Testis (tissue), 3 donors: ENCODE measurements around the gene WDFY4. TPM values are rescaled to one million over a fixed set of nuclear protein-coding genes. Genes with fewer than 3 reads are reported as not detected.

Experiments
- DNase-seq: peaks from one replicate; pipeline ENCODE4 v3.0.0-alpha.2; 2019
- H3K27ac ChIP-seq, 2 donors: fragments of 200-600 bp; sonication (generic); one replicate each; pipeline ENCODE4 v1.5.1; 2019
- H3K27me3 ChIP-seq: fragments of 200-600 bp; sonication (generic); one replicate; pipeline ENCODE4 v1.5.1; 2019
- H3K36me3 ChIP-seq: fragments of 200-600 bp; sonication (generic); one replicate; pipeline ENCODE4 v1.5.1; 2017; ENCODE audit warnings: low read depth; ENCODE audit errors: missing control alignments
- H3K4me1 ChIP-seq: fragments of 200-600 bp; sonication (generic); one replicate; pipeline ENCODE4 v1.5.1; 2019
- H3K4me3 ChIP-seq, 2 donors: fragments of 200-600 bp; sonication (generic); one replicate each; pipeline ENCODE4 v1.5.1; 2017 to 2019
- H3K9me3 ChIP-seq: fragments of 200-600 bp; sonication (generic); one replicate; pipeline ENCODE4 v1.5.1; 2017
- POLR2A ChIP-seq: fragments of 450-650 bp; IDR thresholded peaks from one replicate; pipeline ENCODE4 v1.6.1; 2017; ENCODE audit warnings: antibody characterized with exemption, mild to moderate bottlenecking, moderate library complexity
- WGBS, 2 donors: methylation state at CpG; one replicate each; pipeline ENCODE4 v1.1.5; 2018; 5-methylcytosine and 5-hydroxymethylcytosine counted together
- intact Hi-C: fragments of 100-400 bp; cut with DNase I; formaldehyde crosslinking; loops from one replicate; pipeline ENCODE4 v1.15.1; 2023; ENCODE audit warnings: low total_unique reads
- polyA plus RNA-seq: library from polyadenylated mRNA; stranded (reverse); fragments of 350-450 nt; fragmentation: Illumina TruSeq; extraction: RNeasy Lipid Tissue Mini Kit (QIAGEN cat#74804); gene quantifications from one replicate; pipeline ENCODE4 v1.2.3, GENCODE V29; 2014; ENCODE audit warnings: low read depth, low replicate concordance; ENCODE audit not compliant: insufficient read depth
- total RNA-seq, 2 donors: library from RNA; depleted of rRNA; stranded (reverse); fragments of >200 nt; gene quantifications; one replicate each; pipeline ENCODE4 v1.2.3, GENCODE V29; 2016
- TF ChIP-seq, protein P1 (sequence below), 3 experiments: fragments of 450-650 bp in 2 of 3; fragments of 200-600 bp in 1 of 3; sonication (generic) in 1 of 3; IDR thresholded peaks; one replicate each; pipeline ENCODE4 v1.5.1; 2016 to 2019; ENCODE audit warnings: antibody characterized with exemption in 3 of 3, mild to moderate bottlenecking in 2 of 3, moderate library complexity in 1 of 3

Gene WDFY4
- total and polyA plus RNA-seq, 3 donors from 2014 or later, result 10.2 to 21.5 (median 18.4) TPM

DNA sequence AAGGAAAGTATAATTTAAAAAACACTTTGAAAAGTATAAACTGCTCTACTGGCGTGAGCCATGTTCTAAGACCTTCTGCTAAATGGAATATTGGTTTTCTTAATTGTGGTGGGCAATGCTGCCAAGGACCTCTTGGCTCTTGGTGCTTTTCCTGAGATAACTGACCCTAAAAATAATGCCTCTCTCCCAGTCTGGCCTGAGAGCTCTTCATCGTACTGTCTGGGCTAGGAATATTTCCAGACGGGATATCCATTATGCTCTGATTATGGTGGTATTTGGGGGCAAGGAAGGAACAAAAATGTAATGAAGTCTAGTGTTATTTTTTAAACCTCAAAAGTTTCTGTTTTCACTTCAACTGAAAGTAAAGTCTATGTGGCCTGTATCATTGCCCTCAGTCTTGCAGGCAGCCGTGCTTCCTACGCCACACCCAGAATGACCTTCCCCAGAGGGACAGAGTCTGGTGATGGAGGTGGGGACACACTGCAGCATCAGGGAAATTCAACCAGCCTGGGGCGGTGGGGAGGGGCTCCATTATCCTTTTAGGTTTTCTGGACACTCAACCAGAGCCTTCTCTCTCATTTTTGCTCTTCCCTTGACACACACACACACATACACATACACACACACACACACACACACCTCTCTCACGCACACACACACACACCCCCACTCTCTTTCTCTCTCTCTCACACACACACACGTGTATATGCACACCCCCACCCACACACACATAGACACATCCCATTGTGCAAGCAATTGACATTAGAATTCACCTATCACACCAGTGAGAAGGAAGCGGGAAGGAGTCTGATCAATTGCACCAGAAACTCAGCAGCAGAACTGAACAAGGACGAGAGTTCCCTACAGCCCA lies 155.4 kb downstream of the WDFY4 start:
- Histone ChIP-seq H3K36me3 (no peaks in the 10 kb centered on the region), H3K4me3 (no peak overlapping the region), H3K27ac (no peak overlapping the region), H3K27me3 (no peaks in the 10 kb centered on the region), H3K9me3 (no peaks in the 10 kb centered on the region), H3K4me1 (peaks cover 11% of the 10 kb centered on the region)
- WGBS, 2 donors, result 61 to 73% methylated on average over 10 of the region's 10 CpGs
- TF ChIP-seq, protein P1, sequence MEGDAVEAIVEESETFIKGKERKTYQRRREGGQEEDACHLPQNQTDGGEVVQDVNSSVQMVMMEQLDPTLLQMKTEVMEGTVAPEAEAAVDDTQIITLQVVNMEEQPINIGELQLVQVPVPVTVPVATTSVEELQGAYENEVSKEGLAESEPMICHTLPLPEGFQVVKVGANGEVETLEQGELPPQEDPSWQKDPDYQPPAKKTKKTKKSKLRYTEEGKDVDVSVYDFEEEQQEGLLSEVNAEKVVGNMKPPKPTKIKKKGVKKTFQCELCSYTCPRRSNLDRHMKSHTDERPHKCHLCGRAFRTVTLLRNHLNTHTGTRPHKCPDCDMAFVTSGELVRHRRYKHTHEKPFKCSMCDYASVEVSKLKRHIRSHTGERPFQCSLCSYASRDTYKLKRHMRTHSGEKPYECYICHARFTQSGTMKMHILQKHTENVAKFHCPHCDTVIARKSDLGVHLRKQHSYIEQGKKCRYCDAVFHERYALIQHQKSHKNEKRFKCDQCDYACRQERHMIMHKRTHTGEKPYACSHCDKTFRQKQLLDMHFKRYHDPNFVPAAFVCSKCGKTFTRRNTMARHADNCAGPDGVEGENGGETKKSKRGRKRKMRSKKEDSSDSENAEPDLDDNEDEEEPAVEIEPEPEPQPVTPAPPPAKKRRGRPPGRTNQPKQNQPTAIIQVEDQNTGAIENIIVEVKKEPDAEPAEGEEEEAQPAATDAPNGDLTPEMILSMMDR (IDR thresholded peaks at IDR 0.05), result no peak
- no peak for TF ChIP-seq POLR2A
- intact Hi-C loops, result no loop called here
- no peak for DNase-seq

DNA sequence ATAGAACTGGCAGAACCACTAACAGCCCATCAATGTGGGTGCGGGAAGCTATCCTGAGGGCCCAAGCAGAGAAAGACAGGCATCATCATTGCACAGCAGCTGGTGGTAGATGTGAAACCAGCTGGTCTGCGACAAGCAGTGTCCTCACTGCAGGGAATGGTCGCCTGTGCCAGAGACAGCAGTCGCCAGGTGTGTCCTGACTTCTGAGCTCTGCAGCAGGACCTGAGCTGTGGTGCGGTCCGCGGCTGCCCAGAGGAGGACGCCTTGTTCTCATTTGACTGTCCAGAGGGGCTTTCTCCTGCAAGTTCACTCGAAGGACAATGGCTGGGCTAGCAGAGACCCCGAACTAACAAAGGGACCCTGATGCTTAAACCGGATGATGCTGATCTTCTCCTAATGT lies 157.6 kb downstream of the WDFY4 start:
- Histone ChIP-seq H3K27ac (no peak overlapping the region), H3K9me3 (no peaks in the 10 kb centered on the region), H3K4me1 (peaks cover 11% of the 10 kb centered on the region), H3K27me3 (no peaks in the 10 kb centered on the region), H3K4me3 (no peak overlapping the region), H3K36me3 (no peaks in the 10 kb centered on the region)
- 87 to 97% methylated on average over 6 to 11 of the region's 11 CpGs for WGBS, 2 donors
- no peak for DNase-seq
- intact Hi-C loops, result no loop called here
- TF ChIP-seq POLR2A, result no peak
- TF ChIP-seq, protein P1 (IDR thresholded peaks at IDR 0.05), result no peak

- intact Hi-C loops, result no loop called here
- TF ChIP-seq, protein P1 (IDR thresholded peaks at IDR 0.05), result no peak
- no peak for TF ChIP-seq POLR2A
These were observed 158.5 kb downstream of the WDFY4 start for GRCh38 chr10:48843198-48843597.

GRCh38 chr10:48844616-48845015 lies 159.9 kb downstream of the WDFY4 start:
- TF ChIP-seq POLR2A, result no peak
- TF ChIP-seq, protein P1 (IDR thresholded peaks at IDR 0.05), result no peak
- intact Hi-C loops, result no loop called here
- H3K4me3 ChIP-seq, result no peak overlapping the region
- no peak overlapping the region for H3K27ac ChIP-seq
- WGBS, 2 donors, result 85 to 93% methylated on average over 3 of the region's 3 CpGs
- H3K9me3 ChIP-seq, result no peaks in the 10 kb centered on the region
- H3K4me1 ChIP-seq, result peaks cover 4% of the 10 kb centered on the region
- DNase-seq, result no peak
- H3K36me3 ChIP-seq, result no peaks in the 10 kb centered on the region
- no peaks in the 10 kb centered on the region for H3K27me3 ChIP-seq

More at GRCh38 chr10:48843198-48843597, 158.5 kb downstream of the WDFY4 start:
- Histone ChIP-seq H3K36me3 (no peaks in the 10 kb centered on the region), H3K9me3 (no peaks in the 10 kb centered on the region), H3K27me3 (no peaks in the 10 kb centered on the region), H3K4me1 (peaks cover 11% of the 10 kb centered on the region), H3K27ac (no peak overlapping the region), H3K4me3 (no peak overlapping the region)
- no peak for DNase-seq

GRCh38 chr10:48845512-48845911 lies 160.8 kb downstream of the WDFY4 start:
- Histone ChIP-seq H3K4me1 (no peaks in the 10 kb centered on the region), H3K9me3 (no peaks in the 10 kb centered on the region), H3K27ac (no peak overlapping the region), H3K36me3 (no peaks in the 10 kb centered on the region), H3K4me3 (no peak overlapping the region), H3K27me3 (no peaks in the 10 kb centered on the region)
- WGBS, 2 donors, result 80 to 88% methylated on average over 2 of the region's 2 CpGs
- intact Hi-C loops, result no loop called here
- TF ChIP-seq, protein P1 (IDR thresholded peaks at IDR 0.05), result no peak
- TF ChIP-seq POLR2A, result no peak
- DNase-seq, result no peak
